Right forelimb (tissue), 1 donor: ENCODE measurements around the gene B4GALNT3.

Experiments used
- DNase-seq: peaks from one replicate; pipeline ENCODE4 v3.0.0-alpha.2; 2018

B4GALNT3 gene

GRCh38 chr12:601976-602699 is 142.4 kb downstream of the B4GALNT3 start:
- no peak for DNase-seq

- no peak for DNase-seq
These were observed 142.9 kb downstream of the B4GALNT3 start for GRCh38 chr12:602700-603068.

- DNase-seq, result no peak
These were observed 145.2 kb downstream of the B4GALNT3 start for GRCh38 chr12:604956-605355.

GRCh38 chr12:607541-608001 is 147.8 kb downstream of the B4GALNT3 start:
- no peak for DNase-seq

GRCh38 chr12:608413-608812 is 148.7 kb downstream of the B4GALNT3 start:
- DNase-seq, result no peak

- DNase-seq, result no peak
These were observed 149.2 kb downstream of the B4GALNT3 start for GRCh38 chr12:608921-609320.

- no peak for DNase-seq
These were observed 152.0 kb downstream of the B4GALNT3 start for GRCh38 chr12:611721-612120.

GRCh38 chr12:612293-612692 is 152.6 kb downstream of the B4GALNT3 start:
- no peak for DNase-seq

- no peak for DNase-seq
These were observed 153.1 kb downstream of the B4GALNT3 start for GRCh38 chr12:612886-613285.
